Effector memory CD4-positive, alpha-beta T cell (primary cell): ENCODE data around the gene ZBTB7A.

Source experiments
- DNase-seq, 3 donors: peaks; one replicate each; pipeline ENCODE4 v3.0.0-alpha.2; 2020
- H3K27ac ChIP-seq: 2 replicates; pipeline ENCODE4 v1.7.0; 2013; ENCODE audit warnings: mild to moderate bottlenecking, low read length, moderate library complexity; ENCODE audit not compliant: insufficient read depth, poor library complexity, severe bottlenecking
- H3K27me3 ChIP-seq: replicated peaks from 2 replicates; pipeline ENCODE4 v1.7.0; 2013; ENCODE audit warnings: mild to moderate bottlenecking, low read length; ENCODE audit not compliant: insufficient read depth, control insufficient read depth, poor library complexity, severe bottlenecking
- H3K36me3 ChIP-seq: 2 replicates; pipeline ENCODE4 v1.7.0; 2013; ENCODE audit warnings: mild to moderate bottlenecking, low read length, moderate library complexity; ENCODE audit not compliant: control insufficient read depth, insufficient read depth
- H3K4me1 ChIP-seq: 2 replicates; pipeline ENCODE4 v1.7.0; 2013; ENCODE audit warnings: low read length, mild to moderate bottlenecking; ENCODE audit not compliant: control insufficient read depth, insufficient read depth, poor library complexity, severe bottlenecking
- H3K4me3 ChIP-seq: 2 replicates; pipeline ENCODE4 v1.7.0; 2013; ENCODE audit warnings: low read length, low read depth, mild to moderate bottlenecking; ENCODE audit not compliant: insufficient read depth, poor library complexity, severe bottlenecking
- H3K9me3 ChIP-seq: 2 replicates; pipeline ENCODE4 v1.7.0; 2013; ENCODE audit warnings: mild to moderate bottlenecking, low read length, moderate library complexity; ENCODE audit not compliant: control insufficient read depth

Gene ZBTB7A

GRCh38 chr19:4029247-4029614 is 37.5 kb downstream of the ZBTB7A start:
- Histone ChIP-seq H3K4me3 (no peak overlapping the region), H3K27ac (no peak overlapping the region), H3K9me3 (no peaks in the 10 kb centered on the region), H3K27me3 (no peaks in the 10 kb centered on the region), H3K36me3 (peaks cover 48% of the 10 kb centered on the region), H3K4me1 (no peaks in the 10 kb centered on the region)
- no peak for DNase-seq

- peaks cover 44% of the 10 kb centered on the region for H3K36me3 ChIP-seq
- H3K4me3 ChIP-seq, result no peak overlapping the region
- no peaks in the 10 kb centered on the region for H3K4me1 ChIP-seq
These were observed 38.1 kb downstream of the ZBTB7A start for GRCh38 chr19:4028334-4029246.

GRCh38 chr19:4027146-4027545 is 39.6 kb downstream of the ZBTB7A start:
- no peak overlapping the region for H3K27ac ChIP-seq
- no peak for DNase-seq
- no peaks in the 10 kb centered on the region for H3K27me3 ChIP-seq
- H3K9me3 ChIP-seq, result no peaks in the 10 kb centered on the region
- H3K4me3 ChIP-seq, result no peak overlapping the region
- no peaks in the 10 kb centered on the region for H3K4me1 ChIP-seq
- H3K36me3 ChIP-seq, result peaks cover 35% of the 10 kb centered on the region

More at GRCh38 chr19:4028334-4029246, 38.1 kb downstream of the ZBTB7A start:
- H3K27ac ChIP-seq, result no peak overlapping the region
- DNase-seq, result no peak
- no peaks in the 10 kb centered on the region for H3K9me3 ChIP-seq
- no peaks in the 10 kb centered on the region for H3K27me3 ChIP-seq

- Histone ChIP-seq H3K36me3 (peaks cover 30% of the 10 kb centered on the region), H3K27ac (no peak overlapping the region), H3K4me3 (no peak overlapping the region), H3K27me3 (no peaks in the 10 kb centered on the region), H3K9me3 (no peaks in the 10 kb centered on the region), H3K4me1 (no peaks in the 10 kb centered on the region)
- no peak for DNase-seq
These were observed 41.4 kb downstream of the ZBTB7A start for GRCh38 chr19:4025317-4025716.

- Histone ChIP-seq H3K27me3 (no peaks in the 10 kb centered on the region), H3K36me3 (peaks cover 24% of the 10 kb centered on the region), H3K4me3 (no peak overlapping the region), H3K9me3 (no peaks in the 10 kb centered on the region), H3K4me1 (no peaks in the 10 kb centered on the region), H3K27ac (no peak overlapping the region)
- no peak for DNase-seq
These were observed 42.9 kb downstream of the ZBTB7A start for GRCh38 chr19:4023600-4024398.

GRCh38 chr19:4019578-4019977 is 47.1 kb downstream of the ZBTB7A start:
- Histone ChIP-seq H3K9me3 (no peaks in the 10 kb centered on the region), H3K36me3 (peaks cover 20% of the 10 kb centered on the region), H3K4me3 (no peak overlapping the region), H3K27me3 (no peaks in the 10 kb centered on the region), H3K4me1 (no peaks in the 10 kb centered on the region), H3K27ac (no peak overlapping the region)
- no peak for DNase-seq

GRCh38 chr19:4018775-4019504 is 47.8 kb downstream of the ZBTB7A start:
- H3K4me1 ChIP-seq, result no peaks in the 10 kb centered on the region
- no peaks in the 10 kb centered on the region for H3K9me3 ChIP-seq
- H3K4me3 ChIP-seq, result no peak overlapping the region
- no peak for DNase-seq
- H3K27ac ChIP-seq, result no peak overlapping the region
- no peaks in the 10 kb centered on the region for H3K27me3 ChIP-seq
- peaks cover 16% of the 10 kb centered on the region for H3K36me3 ChIP-seq

GRCh38 chr19:4018140-4018613 is 48.5 kb downstream of the ZBTB7A start:
- Histone ChIP-seq H3K27me3 (no peaks in the 10 kb centered on the region), H3K4me1 (no peaks in the 10 kb centered on the region), H3K36me3 (peaks cover 24% of the 10 kb centered on the region), H3K4me3 (no peak overlapping the region), H3K9me3 (no peaks in the 10 kb centered on the region), H3K27ac (no peak overlapping the region)
- DNase-seq, result no peak

- DNase-seq, result no peak
- Histone ChIP-seq H3K4me3 (no peak overlapping the region), H3K36me3 (peaks cover 33% of the 10 kb centered on the region), H3K4me1 (no peaks in the 10 kb centered on the region), H3K27me3 (no peaks in the 10 kb centered on the region), H3K27ac (no peak overlapping the region), H3K9me3 (no peaks in the 10 kb centered on the region)
These were observed 49.6 kb downstream of the ZBTB7A start for GRCh38 chr19:4016903-4017638.
